GM19395 (cell line): ENCODE measurements around the gene ALPI.

Experiments used
- ATAC-seq: cut with Tn5 transposase; IDR thresholded peaks from one replicate; pipeline ENCODE4 v1.9.1; 2021; ENCODE audit warnings: mild to moderate bottlenecking, moderate library complexity; ENCODE audit not compliant: unreplicated experiment

ALPI gene

DNA sequence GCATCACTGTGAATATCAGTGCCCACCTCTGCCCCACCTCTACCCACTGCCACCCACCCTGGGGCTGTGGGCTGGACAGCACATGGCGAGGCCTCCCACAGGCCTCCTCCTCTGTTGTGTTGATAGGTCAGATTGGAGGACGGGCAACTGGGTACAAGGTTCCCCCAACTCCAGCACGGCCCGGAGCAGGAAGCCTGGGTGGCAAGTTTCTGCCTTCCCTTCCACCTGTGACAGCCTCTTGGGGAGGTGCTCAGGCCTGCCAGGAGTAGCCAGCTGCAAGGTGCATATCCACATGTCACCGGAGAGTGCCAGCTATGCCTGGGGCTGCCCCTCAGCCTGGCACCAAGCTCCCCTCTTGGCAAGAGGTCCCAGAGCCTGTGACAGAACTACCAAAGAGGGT, 38.6 kb downstream of the ALPI start:
- ATAC-seq: no peak

- ATAC-seq: no peak
Measured at GRCh38 chr2:232495292-232495691, 39.3 kb downstream of the ALPI start.

GRCh38 chr2:232496501-232497270, 40.7 kb downstream of the ALPI start:
- no peak for ATAC-seq

- ATAC-seq: no peak
Measured at GRCh38 chr2:232497348-232497747, 41.4 kb downstream of the ALPI start.

GRCh38 chr2:232498452-232498851, 42.5 kb downstream of the ALPI start:
- ATAC-seq: no peak

DNA sequence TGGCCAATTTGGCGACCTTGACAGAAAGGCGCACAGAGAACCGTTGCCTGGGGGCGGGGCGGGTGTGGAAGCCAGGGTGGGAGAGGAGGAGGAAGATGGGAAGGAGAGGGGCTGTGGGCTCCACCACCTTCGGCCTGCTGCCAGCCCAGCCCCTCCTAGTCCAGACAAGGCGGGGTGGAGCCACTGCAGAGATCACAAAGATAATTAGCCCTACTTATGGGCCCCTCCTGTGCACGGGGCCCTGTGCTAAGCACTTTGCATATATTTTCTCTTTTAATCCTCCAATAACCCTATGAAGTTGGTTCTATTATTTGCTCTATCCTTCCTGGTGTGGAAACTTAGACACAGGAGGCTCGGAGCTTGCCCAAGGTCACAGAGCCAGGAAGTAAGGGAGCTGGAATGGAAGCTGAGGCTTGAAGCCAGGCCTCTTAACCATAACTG, 45.4 kb downstream of the ALPI start:
- no peak for ATAC-seq

- ATAC-seq: no peak
Measured at GRCh38 chr2:232501794-232502390, 45.9 kb downstream of the ALPI start.

GRCh38 chr2:232502511-232502910, 46.6 kb downstream of the ALPI start:
- no peak for ATAC-seq

DNA sequence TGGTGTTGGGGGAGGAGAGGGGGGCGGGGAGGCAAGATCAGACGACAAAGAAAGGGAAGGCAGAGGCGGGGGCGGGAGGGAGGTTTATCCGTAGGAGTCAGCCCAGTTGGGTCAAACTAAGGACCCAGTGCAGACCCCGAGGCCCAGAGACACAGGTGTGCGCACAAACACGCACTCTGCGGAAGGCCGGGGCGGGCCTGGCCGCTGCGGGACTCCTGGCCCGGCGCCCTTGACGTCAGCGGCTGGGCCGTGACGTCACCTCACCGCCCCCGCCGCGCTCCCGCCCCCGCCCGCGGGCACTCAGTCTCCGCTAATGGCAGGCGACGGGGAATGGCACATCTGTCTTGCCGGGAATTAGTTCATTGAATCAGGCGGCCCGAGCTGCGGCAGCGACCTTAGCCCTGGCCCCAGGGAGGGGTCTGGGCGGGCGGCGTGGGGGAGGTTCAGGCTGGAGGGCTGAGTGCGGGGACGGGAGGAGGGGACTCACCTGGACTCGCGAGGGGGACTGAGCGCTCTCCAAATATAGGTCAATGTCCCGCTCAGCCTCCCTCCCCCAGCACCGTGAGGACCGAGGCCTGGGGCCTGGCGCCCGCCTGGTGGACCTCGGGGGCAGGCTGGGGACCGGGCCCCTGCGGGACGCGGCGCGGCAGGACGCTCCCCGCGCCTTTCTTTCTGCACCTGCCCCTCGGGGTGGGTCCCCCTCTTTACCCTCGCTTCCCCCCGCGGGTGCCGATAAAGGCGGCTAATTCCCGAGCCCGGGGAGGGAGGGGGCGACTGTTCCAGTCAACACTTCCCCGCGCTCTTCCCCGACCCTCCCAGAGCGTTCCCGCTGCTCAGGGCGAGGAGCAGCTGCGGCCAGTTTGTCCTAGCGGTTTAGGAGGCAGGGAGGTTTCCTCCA, 47.2 kb downstream of the ALPI start:
- ATAC-seq: no peak

GRCh38 chr2:232503809-232504323, 47.9 kb downstream of the ALPI start:
- no peak for ATAC-seq

- no peak for ATAC-seq
Measured at GRCh38 chr2:232504438-232504837, 48.5 kb downstream of the ALPI start.

- no peak for ATAC-seq
Measured at GRCh38 chr2:232505856-232506255, 49.9 kb downstream of the ALPI start.

- no peak for ATAC-seq
Measured at GRCh38 chr2:232506709-232507108, 50.8 kb downstream of the ALPI start.

GRCh38 chr2:232508251-232508650, 52.3 kb downstream of the ALPI start:
- no peak for ATAC-seq
